K562 (cell line): ENCODE results near the gene SPAG16. TPM values are rescaled to one million over a fixed set of nuclear protein-coding genes. Genes with fewer than 3 reads are reported as not detected.
A peak's percentile ranks its signal among the peaks of the same experiment; 100 is the strongest.

Experiments
- ATAC-seq: fragments of 200-7000 bp; cut with Tn5 transposase; 3 replicates; pipeline ENCODE4 v1.9.1; 2020; ENCODE audit warnings: moderate library complexity
- BruUV-seq: library from RNA; stranded (reverse); fragments of 400-500 nt; replicated peaks from 2 replicates; lab custom pipeline; 2021; lab: Mats Ljungman, UMichigan
- CTCF ChIA-PET: fragments of 300-600 bp; formaldehyde crosslinking; extraction: SDS; loops from one replicate; lab custom pipeline; 2021; ENCODE audit warnings: low intra/inter-chr PET ratio; lab: Yijun Ruan, JAX
- POLR2A ChIA-PET: fragments of 300-600, 350-650 bp; sonication (Branson Sonifier 250); formaldehyde crosslinking; extraction: SDS; loops from one replicate; lab custom pipeline; 2021; ENCODE audit warnings: antibody characterized with exemption, inconsistent platforms; lab: Yijun Ruan, JAX
- DNase-seq, 4 experiments: peaks; one replicate each; pipeline versions ENCODE4 v3.0.0 to v3.0.0-alpha.2; 2011 to 2018; ENCODE audit warnings: low spot score in 3 of 4, mixed read lengths in 3 of 4; ENCODE audit errors: extremely low read depth in 1 of 4
- FAIRE-seq: peaks from 2 replicates; lab custom pipeline; 2011; peaks lifted over from hg19 to GRCh38; lab: Jason Lieb, UNC
- H2AFZ ChIP-seq: 2 replicates; pipeline ENCODE4 v1.6.0; 2011; ENCODE audit warnings: low read depth, low read length, control low read depth, inconsistent platforms
- H3K27ac ChIP-seq: fragments of 200-600 bp; 3 replicates; pipeline ENCODE4 v1.8.0; 2011; ENCODE audit warnings: low read depth, mild to moderate bottlenecking, control low read depth, inconsistent platforms, low read length, moderate library complexity, mixed read lengths; ENCODE audit errors: extremely low read depth
- H3K27me3 ChIP-seq, 2 experiments: fragments of 300-600 bp in 1 of 2; 2 replicates in 1 of 2; 3 replicates in 1 of 2; pipeline versions ENCODE4 v1.6.0 to v1.8.0; 2011; ENCODE audit warnings: inconsistent platforms in 2 of 2, low read length in 2 of 2, mild to moderate bottlenecking in 1 of 2, mixed read lengths in 1 of 2, moderate library complexity in 1 of 2; ENCODE audit not compliant: control insufficient read depth in 2 of 2, insufficient read depth in 2 of 2
- H3K36me3 ChIP-seq: fragments of 300-600 bp; 3 replicates; pipeline ENCODE4 v1.8.0; 2011; ENCODE audit warnings: mild to moderate bottlenecking, low read length, inconsistent platforms; ENCODE audit not compliant: control insufficient read depth, insufficient read depth
- H3K4me1 ChIP-seq, 2 experiments: fragments of 200-600 bp in 1 of 2; replicated peaks in 1 of 2; 2 replicates in 1 of 2; 3 replicates in 1 of 2; pipeline versions ENCODE4 v1.5.1 to v1.8.0; 2011; ENCODE audit warnings: inconsistent platforms in 2 of 2, low read length in 2 of 2, mild to moderate bottlenecking in 1 of 2, mixed read lengths in 1 of 2, moderate library complexity in 1 of 2; ENCODE audit not compliant: control insufficient read depth in 2 of 2, insufficient read depth in 2 of 2
- H3K4me2 ChIP-seq: 2 replicates; pipeline ENCODE4 v1.6.1; 2011; ENCODE audit warnings: low read length, control low read depth, inconsistent platforms, mixed read lengths; ENCODE audit not compliant: insufficient read depth
- H3K4me3 ChIP-seq: fragments of 200-600 bp; sonication (generic), shearing (Covaris generic); 2 replicates; pipeline ENCODE4 v1.5.1; 2016; ENCODE audit warnings: control low read depth, inconsistent platforms
- H3K79me2 ChIP-seq: fragments of 200-600 bp; 3 replicates; pipeline ENCODE4 v1.8.0; 2011; ENCODE audit warnings: low read length, inconsistent platforms; ENCODE audit not compliant: control insufficient read depth, insufficient read depth
- H3K9ac ChIP-seq, 2 experiments: 2 replicates each; pipeline versions ENCODE4 v1.6.0 to v1.6.1; 2011; ENCODE audit warnings: low read depth in 2 of 2, low read length in 2 of 2, control low read depth in 1 of 2, inconsistent platforms in 1 of 2, mild to moderate bottlenecking in 1 of 2, mixed read lengths in 1 of 2; ENCODE audit not compliant: insufficient read depth in 1 of 2
- H3K9me1 ChIP-seq: one replicate; pipeline ENCODE4 v1.6.0; 2011; ENCODE audit warnings: inconsistent platforms, mild to moderate bottlenecking, low read length, moderate library complexity; ENCODE audit not compliant: control insufficient read depth, insufficient read depth
- H3K9me3 ChIP-seq: replicated peaks from 2 replicates; pipeline ENCODE4 v1.5.1; 2011; ENCODE audit warnings: low read depth, low read length, inconsistent platforms; ENCODE audit not compliant: control insufficient read depth, insufficient read depth
- H4K20me1 ChIP-seq: replicated peaks from 2 replicates; pipeline ENCODE4 v1.6.1; 2011; ENCODE audit warnings: low read length, inconsistent platforms, mixed read lengths; ENCODE audit not compliant: control insufficient read depth, insufficient read depth
- ARNT ChIP-seq, 2 experiments: fragments of 450-650 bp; IDR thresholded peaks; 2 replicates each; pipeline ENCODE4 v1.6.1; 2016; ENCODE audit warnings: mild to moderate bottlenecking in 1 of 2
- ILF3 ChIP-seq: fragments of 450-650 bp; IDR thresholded peaks from 2 replicates; pipeline ENCODE4 v1.6.1; 2018; ENCODE audit warnings: antibody characterized with exemption, mild to moderate bottlenecking, moderate library complexity, borderline replicate concordance
- KAT7 ChIP-seq: sonication (generic); formaldehyde crosslinking; IDR thresholded peaks from 2 replicates; pipeline ENCODE4 v1.8.0; 2022; ENCODE audit warnings: missing genetic modification reagents, mild to moderate bottlenecking, borderline replicate concordance
- MAFG ChIP-seq: fragments of 450-650 bp; conservative IDR thresholded peaks from 2 replicates; pipeline ENCODE4 v1.6.1; 2016; ENCODE audit warnings: missing genetic modification characterization, missing compliant biosample characterization
- SMARCA4 ChIP-seq: fragments of 450-650 bp; IDR thresholded peaks from 2 replicates; pipeline ENCODE4 v1.6.1; 2016
- ZNF316 ChIP-seq: fragments of 450-650 bp; IDR thresholded peaks from 2 replicates; pipeline ENCODE4 v1.6.1; 2016
- WGBS: fragments of 100-300 bp; shearing (Covaris generic); methylation state at CpG from one replicate; pipeline ENCODE4 v1.1.6; 2016; ENCODE audit warnings: low coverage, mixed read lengths; ENCODE audit not compliant: insufficient coverage; ENCODE audit errors: missing lambda C conversion rate; 5-methylcytosine and 5-hydroxymethylcytosine counted together
- in situ Hi-C: fragments of 300-500 bp; cut with MboI; formaldehyde crosslinking; loops from 4 replicates; pipeline ENCODE4 v1.15.0; 2018; ENCODE audit warnings: inconsistent platforms, mixed read lengths
- intact Hi-C: fragments of 100-400 bp; cut with micrococcal nuclease; formaldehyde crosslinking; loops from 2 replicates; pipeline ENCODE4 v1.14.2; 2022
- polyA plus RNA-seq, 8 experiments: library from polyadenylated mRNA; depleted of rRNA in 4 of 8; stranded (reverse) in 5 of 8; unstranded in 3 of 8; fragments of >200 nt; fragmentation: Nextera tagmentation in 2 of 8; fragmentation: Illumina TruSeq in 1 of 8; extraction: Ambion mirVana in 2 of 8; extraction: Trizol in 1 of 8; gene quantifications; 2 replicates each; pipeline versions ENCODE4 v1.2.1 to v1.2.3, GENCODE V29; 2011 to 2014; ENCODE audit warnings: inconsistent platforms in 1 of 8, missing spikeins in 1 of 8
- total RNA-seq, 7 experiments: library from RNA; depleted of rRNA in 6 of 7; stranded (reverse); fragments of >200 nt in 6 of 7; fragmentation: Illumina TruSeq in 2 of 7; extraction: Trizol in 2 of 7; gene quantifications; 2 replicates each; pipeline versions ENCODE4 v1.2.1 to v1.2.3, GENCODE V29; 2011 to 2021; ENCODE audit warnings: low replicate concordance in 1 of 7
- TF ChIP-seq, protein P1 (sequence below), 2 experiments: fragments of 450-650 bp; IDR thresholded peaks; 2 replicates each; pipeline ENCODE4 v1.6.1; 2018; ENCODE audit warnings: mild to moderate bottlenecking in 2 of 2, low read depth in 1 of 2; ENCODE audit not compliant: partially characterized antibody in 2 of 2

SPAG16 gene
- total and polyA plus RNA-seq, 9 of the 15 experiments (the other 6 are each of a cell fraction or from before 2014, with no cell fraction given) = 0.98 to 5.9 (median 3.5) TPM

DNA sequence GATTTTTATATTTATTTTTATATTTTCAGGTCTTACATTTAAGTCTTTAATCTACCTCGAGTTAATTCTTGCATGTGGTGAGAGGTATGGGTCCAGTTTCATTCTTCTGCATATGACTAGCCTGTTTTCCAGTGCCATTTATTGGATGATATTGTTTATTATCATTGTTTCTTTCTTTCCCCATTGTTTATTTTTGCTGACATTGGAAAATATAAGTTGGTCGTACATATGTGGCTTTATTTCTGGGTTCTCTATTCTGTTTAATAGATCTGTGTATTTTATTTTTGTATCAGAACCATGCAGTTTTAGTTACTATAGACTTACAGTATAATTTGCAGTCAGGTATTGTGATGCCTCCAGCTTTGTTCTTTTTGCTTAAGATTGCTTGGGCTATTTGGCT lies 1013.2 kb downstream of the SPAG16 start:
- CTCF ChIA-PET = no interaction called here
- no peak for DNase-seq
- Histone ChIP-seq H3K9me3 (no peaks in the 10 kb centered on the region), H3K4me3 (no peak overlapping the region), H3K27ac (no peak overlapping the region), H3K9ac (no peak overlapping the region), H3K4me2 (no peak overlapping the region), H3K4me1 (no peaks in the 10 kb centered on the region), H2AFZ (no peak overlapping the region), H3K36me3 (no peaks in the 10 kb centered on the region), H3K79me2 (no peaks in the 10 kb centered on the region), H4K20me1 (no peaks in the 10 kb centered on the region)
- no peak for ATAC-seq
- WGBS = 0% methylated on average over 2 of the region's 2 CpGs
- no peak for FAIRE-seq
- POLR2A ChIA-PET = no interaction called here
- no peak for TF ChIP-seq ARNT (IDR thresholded peaks at IDR 0.05)
- no peak for TF ChIP-seq ILF3
- TF ChIP-seq MAFG = peak; percentile 39
- no peak for TF ChIP-seq KAT7
- TF ChIP-seq ZNF316 = peak; percentile 58; the same call in 1 of the 2 replicates
- TF ChIP-seq, protein P1, sequence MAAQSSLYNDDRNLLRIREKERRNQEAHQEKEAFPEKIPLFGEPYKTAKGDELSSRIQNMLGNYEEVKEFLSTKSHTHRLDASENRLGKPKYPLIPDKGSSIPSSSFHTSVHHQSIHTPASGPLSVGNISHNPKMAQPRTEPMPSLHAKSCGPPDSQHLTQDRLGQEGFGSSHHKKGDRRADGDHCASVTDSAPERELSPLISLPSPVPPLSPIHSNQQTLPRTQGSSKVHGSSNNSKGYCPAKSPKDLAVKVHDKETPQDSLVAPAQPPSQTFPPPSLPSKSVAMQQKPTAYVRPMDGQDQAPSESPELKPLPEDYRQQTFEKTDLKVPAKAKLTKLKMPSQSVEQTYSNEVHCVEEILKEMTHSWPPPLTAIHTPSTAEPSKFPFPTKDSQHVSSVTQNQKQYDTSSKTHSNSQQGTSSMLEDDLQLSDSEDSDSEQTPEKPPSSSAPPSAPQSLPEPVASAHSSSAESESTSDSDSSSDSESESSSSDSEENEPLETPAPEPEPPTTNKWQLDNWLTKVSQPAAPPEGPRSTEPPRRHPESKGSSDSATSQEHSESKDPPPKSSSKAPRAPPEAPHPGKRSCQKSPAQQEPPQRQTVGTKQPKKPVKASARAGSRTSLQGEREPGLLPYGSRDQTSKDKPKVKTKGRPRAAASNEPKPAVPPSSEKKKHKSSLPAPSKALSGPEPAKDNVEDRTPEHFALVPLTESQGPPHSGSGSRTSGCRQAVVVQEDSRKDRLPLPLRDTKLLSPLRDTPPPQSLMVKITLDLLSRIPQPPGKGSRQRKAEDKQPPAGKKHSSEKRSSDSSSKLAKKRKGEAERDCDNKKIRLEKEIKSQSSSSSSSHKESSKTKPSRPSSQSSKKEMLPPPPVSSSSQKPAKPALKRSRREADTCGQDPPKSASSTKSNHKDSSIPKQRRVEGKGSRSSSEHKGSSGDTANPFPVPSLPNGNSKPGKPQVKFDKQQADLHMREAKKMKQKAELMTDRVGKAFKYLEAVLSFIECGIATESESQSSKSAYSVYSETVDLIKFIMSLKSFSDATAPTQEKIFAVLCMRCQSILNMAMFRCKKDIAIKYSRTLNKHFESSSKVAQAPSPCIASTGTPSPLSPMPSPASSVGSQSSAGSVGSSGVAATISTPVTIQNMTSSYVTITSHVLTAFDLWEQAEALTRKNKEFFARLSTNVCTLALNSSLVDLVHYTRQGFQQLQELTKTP (IDR thresholded peaks at IDR 0.05; ENCODE audit: low read depth in 1 of 2, partially characterized antibody in 2 of 2) = no peak
- TF ChIP-seq SMARCA4 = no peak
- TF ChIP-seq, all 486 proteins: peak for 2
- in situ Hi-C loops (no loop called here), intact Hi-C loops (no loop called here)
- Histone ChIP-seq H3K27me3 (no peaks in the 10 kb centered on the region), H3K9me1 (no peaks in the 10 kb centered on the region)
- no TSS peak for BruUV-seq
